Thyroid gland (tissue), 4 donors: ENCODE results near the gene ASPG.

ENCODE experiments used
- CTCF ChIP-seq, 6 experiments: fragments of 200-600 bp in 3 of 6; fragments of 450-650 bp in 3 of 6; sonication (generic) in 3 of 6; IDR thresholded peaks; one replicate each; pipeline ENCODE4 v1.5.1; 2016 to 2019; ENCODE audit warnings: antibody characterized with exemption in 6 of 6, mild to moderate bottlenecking in 2 of 6, inconsistent platforms in 1 of 6, moderate library complexity in 1 of 6
- POLR2A ChIP-seq, 2 donors: fragments of 450-650 bp; IDR thresholded peaks; one replicate each; pipeline ENCODE4 v1.6.1; 2017; ENCODE audit warnings: antibody characterized with exemption in 2 of 2, mild to moderate bottlenecking in 2 of 2, moderate library complexity in 1 of 2

- TF ChIP-seq CTCF (IDR thresholded peaks at IDR 0.05) (no peak), POLR2A (IDR thresholded peaks at IDR 0.05) (no peak)
These were observed 50.5 kb downstream of the ASPG start for GRCh38 chr14:104135904-104136471.
